Pulmonary artery endothelial cell (primary cell): ENCODE measurements around the gene ACVRL1. TPM values are rescaled to one million over a fixed set of nuclear protein-coding genes. Genes with fewer than 3 reads are reported as not detected.

Experiments
- DNase-seq: peaks from one replicate; pipeline ENCODE4 v3.0.0-alpha.2; 2011; ENCODE audit warnings: low read depth, low spot score
- total RNA-seq: library from RNA; depleted of rRNA; stranded (reverse); fragments of >200 nt; gene quantifications from 2 replicates; pipeline ENCODE4 v1.2.3, GENCODE V29; 2014

ACVRL1 gene
- total RNA-seq, 1 donor from 2014 or later: 664 TPM

DNA sequence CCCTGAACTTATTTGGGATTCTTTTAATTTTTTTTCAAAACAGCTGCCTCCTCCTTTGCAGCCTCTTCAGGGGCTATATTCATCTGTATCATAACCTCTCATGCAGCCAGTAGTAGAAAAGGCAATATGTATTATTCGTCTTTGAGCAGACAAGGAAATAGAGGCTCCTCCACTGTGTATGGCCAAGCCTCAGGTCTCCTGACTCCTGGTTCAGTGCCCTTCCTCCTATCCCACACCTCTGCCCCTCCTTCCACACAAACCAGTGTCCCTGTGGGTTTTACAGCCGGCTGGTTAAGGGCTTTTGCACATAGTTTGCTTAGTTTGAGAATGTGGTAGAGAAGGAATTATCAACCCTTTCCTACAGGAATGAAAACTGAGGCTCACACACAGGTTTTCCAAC, 8.8 kb upstream of the ACVRL1 start:
- DNase-seq: no peak

- DNase-seq: peak; percentile 89
These were observed 8.4 kb upstream of the ACVRL1 start for GRCh38 chr12:51898937-51899336.

DNA sequence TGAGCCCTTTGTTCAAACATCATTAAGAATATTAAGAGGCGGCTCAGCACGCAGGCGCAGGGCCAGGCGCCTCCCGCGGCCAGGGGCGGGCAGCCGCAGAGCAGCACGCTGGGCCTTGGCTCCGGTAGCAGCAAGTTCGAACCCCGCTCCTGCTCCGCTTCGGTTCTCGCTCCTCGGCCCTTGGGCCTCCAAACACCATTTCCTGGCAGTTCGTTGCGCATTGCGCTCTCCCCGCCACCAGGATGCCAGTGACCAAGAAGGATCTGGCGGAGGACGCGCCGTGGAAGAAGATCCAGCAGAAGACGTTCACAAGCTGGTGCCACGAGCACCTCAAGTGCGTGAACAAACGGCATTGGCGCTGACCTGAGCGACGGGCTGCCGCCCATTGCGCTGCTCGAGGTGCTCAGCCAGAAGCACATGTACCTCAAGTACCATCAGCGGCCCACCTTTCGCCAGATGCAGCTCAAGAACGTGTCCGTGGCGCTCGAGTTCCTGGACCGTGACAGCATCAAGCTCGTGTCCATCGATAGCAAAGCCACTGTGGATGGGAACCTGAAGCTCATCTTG, 6.9 kb upstream of the ACVRL1 start:
- DNase-seq: no peak

- no peak for DNase-seq
These were observed 6.0 kb upstream of the ACVRL1 start for GRCh38 chr12:51901121-51901817.

GRCh38 chr12:51901881-51902280, 5.4 kb upstream of the ACVRL1 start:
- no peak for DNase-seq

GRCh38 chr12:51904951-51905470, 2.3 kb upstream of the ACVRL1 start:
- no peak for DNase-seq

- peak; percentile 80 for DNase-seq
These were observed 1.6 kb upstream of the ACVRL1 start for GRCh38 chr12:51905471-51906429.

DNA sequence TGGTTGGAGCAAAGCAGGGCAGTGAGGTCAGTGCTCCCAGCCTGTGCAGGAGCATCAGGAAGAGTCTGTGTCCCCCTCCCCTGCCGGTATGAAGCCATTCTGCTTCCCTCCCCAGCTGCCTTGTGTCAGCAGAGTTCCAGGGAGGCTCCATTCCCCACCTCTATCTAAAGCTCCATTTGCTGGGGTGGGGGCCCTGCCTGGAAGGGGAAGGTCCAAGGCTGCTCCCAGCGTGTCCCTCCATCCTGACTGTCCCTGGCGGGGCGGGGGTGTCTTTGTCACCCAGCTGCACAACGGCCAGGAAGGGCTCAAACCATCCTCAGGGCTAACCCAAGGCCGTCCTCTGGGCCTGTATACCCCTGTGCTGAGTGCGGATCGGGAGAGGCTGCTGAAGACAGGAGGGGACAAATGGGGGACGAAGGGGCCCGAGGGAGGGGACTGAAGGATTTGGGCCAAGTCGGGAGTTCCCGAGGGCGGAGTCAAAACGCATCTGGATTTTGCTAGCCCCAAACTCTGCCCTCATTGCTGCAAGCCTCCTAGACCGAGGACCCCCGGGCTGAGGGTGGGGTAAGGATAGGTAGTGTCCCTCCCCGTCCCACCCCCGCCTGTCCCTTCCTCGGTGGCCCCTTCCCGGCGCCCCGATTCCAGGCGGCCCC, 748 bp upstream of the ACVRL1 start:
- no peak for DNase-seq

DNA sequence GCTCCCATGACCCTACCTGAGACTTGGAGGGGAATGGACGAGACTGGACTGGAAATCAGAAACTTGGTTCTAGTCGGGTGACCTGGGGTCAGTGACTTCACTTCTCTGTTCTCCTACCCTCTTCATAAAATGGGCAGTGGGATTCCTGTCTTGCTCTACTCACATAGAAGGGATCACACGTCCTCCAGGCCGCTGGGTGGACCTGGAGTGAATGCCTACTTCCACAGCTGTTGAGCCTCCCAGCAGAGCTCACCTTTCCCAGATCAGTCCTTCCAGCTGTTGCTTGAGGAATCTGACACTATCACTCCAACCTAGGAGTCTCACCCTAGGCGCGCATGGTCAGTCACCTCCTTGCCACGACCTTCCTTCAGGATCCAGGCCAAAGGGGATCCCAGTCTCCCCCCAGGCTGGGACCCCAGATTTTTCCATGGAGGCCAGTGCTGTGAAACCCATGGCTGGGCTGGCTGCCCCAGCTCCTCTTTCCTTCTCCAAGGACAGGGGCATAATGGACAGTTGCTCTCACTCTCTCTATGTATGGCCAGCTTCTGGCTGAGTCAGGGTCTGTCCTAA, 637 bp downstream of the ACVRL1 start:
- no peak for DNase-seq

GRCh38 chr12:51908876-51909592, 1.7 kb downstream of the ACVRL1 start:
- no peak for DNase-seq

GRCh38 chr12:51910168-51910567, 2.9 kb downstream of the ACVRL1 start:
- DNase-seq: no peak

DNA sequence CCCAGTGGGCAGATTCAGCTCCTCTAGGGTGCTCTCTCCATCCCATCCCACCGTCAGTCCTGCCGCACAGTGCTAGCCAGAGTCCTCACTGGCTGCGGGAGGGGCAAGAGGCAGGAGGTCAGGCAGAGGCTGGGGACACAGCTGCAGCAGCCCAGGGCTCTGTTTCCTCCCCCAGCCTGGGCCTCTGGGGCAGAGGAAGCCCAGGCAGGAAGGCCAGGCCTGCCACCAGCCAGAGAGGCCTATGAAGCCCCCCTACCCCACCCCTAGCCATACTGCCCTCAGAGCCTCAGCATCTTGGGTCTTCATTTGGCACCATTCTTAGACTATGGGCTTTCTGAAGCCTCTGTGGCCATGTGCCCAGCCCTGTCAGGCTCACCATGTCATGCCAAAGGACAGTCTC, 3.4 kb downstream of the ACVRL1 start:
- no peak for DNase-seq

DNA sequence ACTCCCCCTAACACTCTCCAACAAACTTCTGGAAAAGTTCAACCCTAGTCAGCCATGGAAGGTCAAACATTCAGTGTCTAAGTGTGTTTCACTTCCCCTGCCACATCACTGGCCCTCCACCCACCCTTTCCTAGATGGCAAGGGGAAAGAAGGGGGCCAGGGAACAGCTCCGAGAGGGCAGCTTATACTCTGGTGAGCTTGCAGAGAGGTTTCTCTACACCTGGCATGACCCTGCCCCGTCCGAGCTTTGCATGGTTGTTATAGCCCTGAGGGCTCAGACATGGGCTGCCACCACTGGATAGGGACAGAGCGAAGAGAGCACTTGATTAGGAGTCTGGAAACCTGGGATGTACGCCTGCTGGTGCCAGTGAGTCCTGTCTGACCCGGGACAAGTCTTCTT, 4.0 kb downstream of the ACVRL1 start:
- DNase-seq: no peak

GRCh38 chr12:51911788-51912711, 4.7 kb downstream of the ACVRL1 start:
- DNase-seq: no peak

DNA sequence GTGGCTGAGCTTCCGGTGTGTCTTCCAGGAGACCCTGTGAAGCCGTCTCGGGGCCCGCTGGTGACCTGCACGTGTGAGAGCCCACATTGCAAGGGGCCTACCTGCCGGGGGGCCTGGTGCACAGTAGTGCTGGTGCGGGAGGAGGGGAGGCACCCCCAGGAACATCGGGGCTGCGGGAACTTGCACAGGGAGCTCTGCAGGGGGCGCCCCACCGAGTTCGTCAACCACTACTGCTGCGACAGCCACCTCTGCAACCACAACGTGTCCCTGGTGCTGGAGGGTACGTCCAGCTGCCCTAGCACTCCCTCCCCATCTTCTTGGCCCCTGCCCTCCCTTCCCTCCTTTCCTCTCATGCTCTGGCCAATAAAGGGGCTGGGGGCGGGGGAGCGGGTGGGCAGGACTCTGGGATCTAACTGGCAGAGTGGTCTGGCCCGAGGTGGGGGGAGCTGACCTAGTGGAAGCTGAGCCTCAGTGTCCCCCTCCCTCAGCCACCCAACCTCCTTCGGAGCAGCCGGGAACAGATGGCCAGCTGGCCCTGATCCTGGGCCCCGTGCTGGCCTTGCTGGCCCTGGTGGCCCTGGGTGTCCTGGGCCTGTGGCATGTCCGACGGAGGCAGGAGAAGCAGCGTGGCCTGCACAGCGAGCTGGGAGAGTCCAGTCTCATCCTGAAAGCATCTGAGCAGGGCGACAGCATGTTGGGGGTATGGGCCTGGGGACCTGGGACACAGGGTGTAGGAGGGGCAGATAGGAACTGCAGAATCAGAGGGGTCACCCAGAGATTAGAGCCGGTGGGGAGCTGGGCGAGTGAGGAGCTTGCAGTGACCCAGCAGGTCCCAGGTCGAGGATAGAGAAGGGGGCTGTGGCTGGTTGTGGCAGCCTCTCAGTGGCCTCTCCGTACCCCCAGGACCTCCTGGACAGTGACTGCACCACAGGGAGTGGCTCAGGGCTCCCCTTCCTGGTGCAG, 6.0 kb downstream of the ACVRL1 start:
- DNase-seq: no peak

DNA sequence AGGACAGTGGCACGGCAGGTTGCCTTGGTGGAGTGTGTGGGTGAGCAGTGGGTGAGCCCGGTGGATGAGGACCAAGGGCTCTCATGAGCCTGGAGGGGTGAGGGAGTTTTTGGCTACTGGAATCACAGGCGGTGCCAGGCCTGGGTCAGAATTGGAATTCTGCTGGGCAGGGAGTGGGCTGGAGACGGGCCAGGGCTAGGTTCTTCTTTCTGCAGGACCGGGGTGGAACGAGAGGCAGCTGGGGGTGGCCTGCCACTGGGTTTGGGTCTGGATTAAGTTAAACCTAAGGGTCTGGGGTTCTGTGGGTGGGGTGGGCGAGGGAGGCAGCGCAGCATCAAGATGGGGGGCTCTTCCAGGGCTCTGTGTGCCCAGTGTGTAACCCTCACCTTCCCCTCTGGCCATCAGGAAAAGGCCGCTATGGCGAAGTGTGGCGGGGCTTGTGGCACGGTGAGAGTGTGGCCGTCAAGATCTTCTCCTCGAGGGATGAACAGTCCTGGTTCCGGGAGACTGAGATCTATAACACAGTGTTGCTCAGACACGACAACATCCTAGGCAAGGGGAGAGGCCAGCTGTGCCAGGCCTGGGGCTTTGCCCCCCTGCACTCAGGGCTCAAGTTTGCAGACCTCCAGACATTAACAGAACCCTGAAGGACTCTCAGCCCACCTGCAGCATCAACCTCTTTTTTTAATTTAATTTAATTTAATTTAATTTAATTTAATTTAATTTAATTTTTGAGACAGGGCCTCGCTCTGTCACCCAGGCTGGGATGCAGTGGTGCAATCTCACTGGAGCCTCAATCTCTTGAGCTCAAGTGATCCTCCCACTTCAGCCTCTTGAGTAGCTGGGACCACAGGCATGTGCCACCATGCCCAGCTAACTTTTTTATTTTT, 7.0 kb downstream of the ACVRL1 start:
- DNase-seq: no peak

DNA sequence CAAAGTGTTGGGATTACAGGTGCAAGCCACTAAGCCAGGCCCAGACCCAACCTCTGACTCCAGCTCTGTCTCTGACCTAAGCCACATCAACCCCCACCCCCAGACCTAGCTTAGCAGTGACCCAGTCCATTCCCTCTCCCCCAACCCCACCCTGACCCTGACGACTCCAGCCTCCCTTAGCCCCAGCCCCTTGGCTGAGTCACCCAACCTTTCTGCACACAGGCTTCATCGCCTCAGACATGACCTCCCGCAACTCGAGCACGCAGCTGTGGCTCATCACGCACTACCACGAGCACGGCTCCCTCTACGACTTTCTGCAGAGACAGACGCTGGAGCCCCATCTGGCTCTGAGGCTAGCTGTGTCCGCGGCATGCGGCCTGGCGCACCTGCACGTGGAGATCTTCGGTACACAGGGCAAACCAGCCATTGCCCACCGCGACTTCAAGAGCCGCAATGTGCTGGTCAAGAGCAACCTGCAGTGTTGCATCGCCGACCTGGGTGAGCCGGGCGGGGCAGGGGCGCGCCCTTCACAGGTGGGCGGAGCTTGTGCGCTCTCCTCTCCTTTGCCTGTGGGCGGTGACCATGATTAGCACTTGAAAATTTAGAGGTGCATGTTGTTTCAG, 7.8 kb downstream of the ACVRL1 start:
- DNase-seq: no peak
